ENCODE data around the gene ERC1.

The ERC1 gene

DNA sequence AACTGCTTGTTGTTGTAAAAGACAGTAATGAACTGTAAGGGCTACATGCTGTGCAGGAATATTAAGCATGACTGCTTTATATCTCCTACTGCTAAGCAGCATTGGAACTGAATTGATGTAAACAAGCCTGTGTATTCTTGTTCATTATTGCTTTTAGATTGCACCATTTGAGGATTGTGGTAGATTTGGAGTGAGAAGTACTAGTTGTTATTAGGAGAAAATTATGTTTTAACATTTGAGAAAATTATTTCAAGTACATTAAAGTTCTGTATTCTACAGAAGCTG is 212.7 kb downstream of the ERC1 start:
- Histone ChIP-seq H3K27me3 (ENCODE audit: insufficient read depth, poor library complexity, severe bottlenecking) (no peaks in the 10 kb centered on the region), H3K4me3 (replicated peaks; ENCODE audit: insufficient read depth, low read length) (no peak overlapping the region), H3K27ac (replicated peaks) (no peak overlapping the region)
- no peak for TF ChIP-seq SPI1 (IDR thresholded peaks at IDR 0.05; ENCODE audit: borderline replicate concordance, low read depth)
- no peak for TF ChIP-seq REST (IDR thresholded peaks at IDR 0.05; ENCODE audit: insufficient replicate concordance, low read depth)
- TF ChIP-seq GABPA (IDR thresholded peaks at IDR 0.05; ENCODE audit: low read depth) = no peak
- no peak for TF ChIP-seq POLR2AphosphoS5 (IDR thresholded peaks at IDR 0.05; ENCODE audit: low read depth)
- TF ChIP-seq, protein P1, sequence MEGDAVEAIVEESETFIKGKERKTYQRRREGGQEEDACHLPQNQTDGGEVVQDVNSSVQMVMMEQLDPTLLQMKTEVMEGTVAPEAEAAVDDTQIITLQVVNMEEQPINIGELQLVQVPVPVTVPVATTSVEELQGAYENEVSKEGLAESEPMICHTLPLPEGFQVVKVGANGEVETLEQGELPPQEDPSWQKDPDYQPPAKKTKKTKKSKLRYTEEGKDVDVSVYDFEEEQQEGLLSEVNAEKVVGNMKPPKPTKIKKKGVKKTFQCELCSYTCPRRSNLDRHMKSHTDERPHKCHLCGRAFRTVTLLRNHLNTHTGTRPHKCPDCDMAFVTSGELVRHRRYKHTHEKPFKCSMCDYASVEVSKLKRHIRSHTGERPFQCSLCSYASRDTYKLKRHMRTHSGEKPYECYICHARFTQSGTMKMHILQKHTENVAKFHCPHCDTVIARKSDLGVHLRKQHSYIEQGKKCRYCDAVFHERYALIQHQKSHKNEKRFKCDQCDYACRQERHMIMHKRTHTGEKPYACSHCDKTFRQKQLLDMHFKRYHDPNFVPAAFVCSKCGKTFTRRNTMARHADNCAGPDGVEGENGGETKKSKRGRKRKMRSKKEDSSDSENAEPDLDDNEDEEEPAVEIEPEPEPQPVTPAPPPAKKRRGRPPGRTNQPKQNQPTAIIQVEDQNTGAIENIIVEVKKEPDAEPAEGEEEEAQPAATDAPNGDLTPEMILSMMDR (IDR thresholded peaks at IDR 0.05; ENCODE audit: insufficient read depth, low read length) = no peak
- DNase-seq (ENCODE audit: low read depth in 1 of 2, low spot score in 1 of 2) = no peak

GRCh38 chr12:1204581-1205121 is 213.6 kb downstream of the ERC1 start:
- no peaks in the 10 kb centered on the region for H3K27me3 ChIP-seq (ENCODE audit: insufficient read depth, poor library complexity, severe bottlenecking)
- no peak for TF ChIP-seq GABPA (IDR thresholded peaks at IDR 0.05; ENCODE audit: low read depth)
- TF ChIP-seq REST (IDR thresholded peaks at IDR 0.05; ENCODE audit: insufficient replicate concordance, low read depth) = no peak
- DNase-seq (ENCODE audit: low read depth in 1 of 2, low spot score in 1 of 2) = no peak
- H3K4me3 ChIP-seq (replicated peaks; ENCODE audit: insufficient read depth, low read length) = no peak overlapping the region
- H3K27ac ChIP-seq (replicated peaks) = no peak overlapping the region

- H3K27ac ChIP-seq (replicated peaks) = no peak overlapping the region
- no peak overlapping the region for H3K4me3 ChIP-seq (replicated peaks; ENCODE audit: insufficient read depth, low read length)
- no peak for DNase-seq (ENCODE audit: low read depth in 1 of 2, low spot score in 1 of 2)
- TF ChIP-seq, protein P1 (IDR thresholded peaks at IDR 0.05; ENCODE audit: insufficient read depth, low read length) = no peak
- TF ChIP-seq REST (IDR thresholded peaks at IDR 0.05; ENCODE audit: insufficient replicate concordance, low read depth) = no peak
- no peak for TF ChIP-seq SPI1 (IDR thresholded peaks at IDR 0.05; ENCODE audit: borderline replicate concordance, low read depth)
- TF ChIP-seq POLR2AphosphoS5 (IDR thresholded peaks at IDR 0.05; ENCODE audit: low read depth) = no peak
- TF ChIP-seq GABPA (IDR thresholded peaks at IDR 0.05; ENCODE audit: low read depth) = no peak
- H3K27me3 ChIP-seq (ENCODE audit: insufficient read depth, poor library complexity, severe bottlenecking) = no peaks in the 10 kb centered on the region
Measured at GRCh38 chr12:1205512-1206060, 214.6 kb downstream of the ERC1 start.
